Fibroblast of skin of left biceps (primary cell): ENCODE results near the gene DLGAP3.

ENCODE experiments used
- DNase-seq, 2 experiments: peaks; one replicate each; pipeline ENCODE4 v3.0.0-alpha.2; 2013; ENCODE audit warnings: low read depth in 2 of 2

DLGAP3 gene

GRCh38 chr1:34929853-34930701 lies 627 bp upstream of the DLGAP3 start:
- DNase-seq, result no peak

DNA sequence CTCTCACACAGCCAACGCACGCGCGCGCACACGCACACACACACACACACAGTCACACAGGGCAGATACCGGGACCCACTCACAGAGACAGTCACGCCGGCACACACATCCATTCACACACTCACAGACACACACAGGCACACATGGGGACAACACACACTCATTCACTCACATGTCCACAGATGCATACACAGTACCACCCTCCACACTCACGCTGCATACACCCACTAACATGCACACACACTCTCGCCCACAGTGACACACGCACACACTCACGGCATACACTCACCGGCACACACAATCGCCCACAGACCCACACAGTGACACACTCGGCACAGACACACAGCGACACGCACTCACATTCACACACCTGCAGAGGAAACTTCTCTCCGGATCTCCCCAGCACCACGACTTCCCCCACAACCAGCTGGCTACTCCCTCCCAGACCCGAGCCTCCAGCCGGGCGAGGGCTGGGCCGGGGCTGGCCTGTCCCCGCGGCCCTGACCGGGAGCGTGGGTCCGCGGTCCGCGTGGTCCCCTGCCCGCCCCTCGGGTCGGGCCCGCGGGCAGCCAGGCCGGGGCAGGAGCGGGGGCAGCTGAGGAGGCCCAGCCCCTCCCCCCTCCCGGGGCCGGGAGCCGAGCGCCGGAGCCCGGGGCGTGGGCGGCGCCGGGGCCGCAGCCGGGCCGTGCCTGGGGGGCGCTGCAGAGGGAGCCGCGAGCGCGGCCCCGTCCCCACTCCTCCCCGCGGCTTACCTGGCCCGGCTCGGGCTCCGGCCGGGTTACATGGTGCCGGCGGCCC lies 552 bp downstream of the DLGAP3 start:
- DNase-seq, result no peak

DNA sequence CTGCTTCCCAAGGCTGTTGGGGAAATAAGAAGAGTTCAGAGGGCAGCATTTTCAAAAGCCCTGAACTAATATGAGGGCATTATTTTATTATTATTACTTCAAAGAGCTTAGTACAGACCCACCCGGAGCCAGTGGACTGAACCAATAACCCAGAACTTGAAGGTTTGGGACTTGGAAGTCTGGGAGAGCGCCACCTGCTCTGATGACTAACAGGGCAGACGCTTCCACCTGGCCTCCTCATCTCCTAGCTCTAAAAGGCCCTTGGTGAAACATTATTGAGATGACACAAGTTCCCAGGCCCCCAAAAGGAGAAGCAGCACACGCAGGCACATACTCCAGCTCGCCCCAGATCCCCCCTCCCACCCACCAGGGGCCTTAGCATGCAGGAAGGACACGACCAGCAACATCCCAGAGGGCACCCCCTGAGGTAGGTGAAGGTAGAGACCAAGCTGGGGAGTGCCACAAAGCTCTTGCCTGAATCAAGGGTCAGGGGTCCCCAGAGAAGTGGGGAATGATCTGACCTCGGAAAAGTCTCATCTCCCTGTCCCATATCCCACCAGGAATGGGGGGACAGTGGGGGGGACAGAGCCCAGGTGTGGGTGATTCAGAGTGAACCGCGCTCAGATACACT lies 1.3 kb downstream of the DLGAP3 start:
- DNase-seq, result no peak

DNA sequence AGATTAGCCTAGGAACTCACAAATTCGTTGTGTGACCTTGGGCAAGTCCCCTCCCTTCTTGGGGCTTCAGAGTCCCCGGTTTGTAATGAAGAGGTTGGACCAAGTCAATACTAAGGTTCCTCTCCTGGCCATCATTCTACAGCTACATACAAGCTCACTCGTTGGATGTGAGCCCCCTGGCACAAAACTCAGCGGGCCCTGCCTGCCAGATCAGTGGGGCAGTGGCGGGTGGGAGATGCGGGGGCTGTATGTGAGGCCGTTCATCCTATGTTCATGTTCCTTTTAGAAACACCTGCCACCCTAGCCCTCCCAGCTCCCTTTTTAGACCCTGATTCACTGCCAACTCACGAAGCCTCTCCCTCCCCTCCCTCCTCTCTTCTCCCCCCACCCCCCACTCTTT lies 2.1 kb downstream of the DLGAP3 start:
- DNase-seq, result no peak

GRCh38 chr1:34926894-34927293 lies 2.6 kb downstream of the DLGAP3 start:
- DNase-seq, result no peak

DNA sequence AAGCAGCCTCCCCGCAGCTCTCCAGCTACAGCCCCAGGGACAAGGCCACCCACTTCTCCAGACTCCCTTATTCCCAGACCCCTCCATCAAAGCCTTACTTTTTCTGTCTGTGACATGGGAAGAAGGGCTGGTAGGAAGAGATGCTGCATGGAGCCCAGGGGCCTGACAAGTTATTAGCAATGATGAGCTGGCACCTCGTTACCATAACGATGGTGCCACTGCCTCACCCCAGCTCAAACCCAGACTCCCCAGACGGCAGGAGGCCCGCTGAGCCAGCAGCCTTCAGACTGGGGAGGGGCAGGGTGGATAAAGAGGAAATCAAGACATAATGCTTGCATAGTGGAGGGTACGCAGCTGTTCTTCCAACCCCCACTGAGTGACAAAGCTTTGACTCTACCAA lies 3.3 kb downstream of the DLGAP3 start:
- no peak for DNase-seq

- DNase-seq, result no peak
Observed at GRCh38 chr1:34925730-34926129, 3.7 kb downstream of the DLGAP3 start.

- DNase-seq, result peak; percentile 17 to 20
Observed at GRCh38 chr1:34924759-34925555, 4.5 kb downstream of the DLGAP3 start.

DNA sequence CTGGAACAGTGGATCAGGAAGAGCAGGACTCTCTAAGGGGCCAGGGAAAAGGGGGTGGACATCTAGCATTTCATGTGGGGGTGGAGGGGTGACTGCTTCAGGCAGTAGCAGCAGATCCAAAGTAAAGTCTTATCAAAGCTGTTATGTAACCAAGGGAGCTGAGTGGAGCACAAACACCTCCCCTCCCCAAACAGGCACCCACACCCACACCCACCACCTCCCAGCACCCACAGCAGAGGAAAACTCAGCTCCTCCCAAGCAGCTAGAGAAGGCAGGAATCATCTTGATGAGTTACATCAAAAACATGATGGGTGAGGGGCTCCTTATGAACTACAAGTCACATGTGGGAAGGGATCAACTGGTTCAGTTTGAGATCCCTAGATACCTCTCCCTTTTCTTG lies 6.0 kb downstream of the DLGAP3 start:
- no peak for DNase-seq

GRCh38 chr1:34918977-34919561 lies 10.4 kb downstream of the DLGAP3 start:
- no peak for DNase-seq

GRCh38 chr1:34918386-34918976 lies 11.0 kb downstream of the DLGAP3 start:
- no peak for DNase-seq

DNA sequence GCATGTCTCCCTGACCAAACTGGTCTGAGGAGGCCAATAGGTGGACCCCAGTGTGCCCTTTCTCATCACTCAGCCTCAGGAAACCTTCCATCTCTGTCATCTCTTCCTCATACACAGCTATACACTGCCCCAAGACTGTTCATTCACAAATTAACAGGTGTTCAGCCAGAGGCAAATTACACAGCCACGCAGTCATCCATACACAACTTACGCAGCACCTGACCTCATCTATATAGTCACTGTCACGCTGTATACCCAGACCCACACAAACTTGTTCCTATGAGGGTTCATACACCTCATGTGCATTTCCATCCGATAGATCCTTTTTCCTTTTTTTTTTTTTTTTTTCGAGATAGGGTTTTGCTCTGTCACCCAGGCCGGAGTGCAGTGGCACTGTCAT lies 12.4 kb downstream of the DLGAP3 start:
- no peak for DNase-seq

DNA sequence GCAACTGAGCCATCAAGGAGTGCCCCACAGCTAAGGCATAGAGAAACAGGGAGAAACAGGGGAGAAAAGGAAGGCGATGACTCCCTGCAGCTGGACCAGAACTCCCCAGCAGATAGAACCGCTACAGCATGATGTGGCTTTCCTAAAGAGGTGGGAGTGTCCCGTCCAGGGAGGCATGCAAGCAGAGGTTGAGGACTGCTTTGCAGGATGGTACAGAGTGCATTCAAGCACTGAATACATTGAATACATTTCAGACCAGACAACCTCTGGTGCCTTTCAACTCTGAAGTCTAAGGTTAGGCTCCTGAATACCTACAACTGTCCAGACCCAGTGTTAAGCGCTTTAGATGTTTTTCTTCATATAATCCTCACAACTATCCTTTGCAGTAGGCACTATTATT lies 13.3 kb downstream of the DLGAP3 start:
- no peak for DNase-seq

- no peak for DNase-seq
Observed at GRCh38 chr1:34915521-34915920, 13.9 kb downstream of the DLGAP3 start.

GRCh38 chr1:34914958-34915357 lies 14.5 kb downstream of the DLGAP3 start:
- no peak for DNase-seq

DNA sequence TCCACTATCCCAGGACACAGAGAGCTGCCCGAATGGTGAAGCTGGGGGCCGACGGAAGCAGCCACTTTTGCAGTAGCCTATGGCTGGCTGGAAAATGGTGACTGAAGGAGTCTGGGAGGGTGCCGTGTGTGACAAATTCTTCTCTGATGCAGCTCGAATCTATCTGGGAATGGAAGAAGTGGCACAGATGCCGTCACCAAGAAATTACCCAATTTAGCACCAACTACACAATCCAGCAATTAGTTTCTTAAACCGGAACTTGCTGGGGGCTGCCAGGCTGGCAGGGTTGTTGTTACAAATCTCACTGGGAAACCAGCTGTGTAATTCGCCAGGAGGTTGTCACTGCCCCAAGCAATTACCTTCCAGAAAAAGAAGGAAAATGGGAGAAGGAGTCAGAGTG lies 18.0 kb downstream of the DLGAP3 start:
- no peak for DNase-seq

GRCh38 chr1:34910425-34910824 lies 19.0 kb downstream of the DLGAP3 start:
- no peak for DNase-seq

GRCh38 chr1:34908369-34908768 lies 21.1 kb downstream of the DLGAP3 start:
- DNase-seq, result no peak

DNA sequence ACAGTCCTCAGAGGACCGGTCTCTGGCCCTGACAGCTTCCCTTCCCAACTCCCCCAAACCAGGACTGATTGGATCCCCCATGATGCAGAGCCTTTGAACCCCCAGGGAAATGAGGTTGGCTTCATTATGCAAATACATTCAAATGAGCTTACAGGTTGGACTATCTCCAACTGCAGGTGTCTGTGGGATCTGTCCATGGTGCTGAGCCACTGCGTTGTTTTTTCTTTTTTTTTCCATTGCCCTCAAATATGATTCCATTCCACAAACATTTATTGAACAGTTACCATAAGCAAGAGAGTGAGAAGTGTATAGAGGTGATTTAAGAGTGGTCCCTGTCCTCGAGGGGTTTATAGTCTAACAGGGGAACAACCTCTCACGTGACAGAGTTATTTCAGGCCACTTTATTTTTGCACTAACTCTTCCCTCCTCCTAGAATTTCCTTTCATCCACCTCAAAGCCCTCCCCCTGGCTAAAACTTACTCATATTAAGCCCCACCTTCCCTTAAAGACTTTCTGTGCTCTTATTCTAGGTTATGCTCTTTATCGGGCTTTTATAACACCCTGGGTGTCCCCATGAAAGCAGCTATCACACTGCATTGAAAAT lies 21.9 kb downstream of the DLGAP3 start:
- DNase-seq, result no peak

DNA sequence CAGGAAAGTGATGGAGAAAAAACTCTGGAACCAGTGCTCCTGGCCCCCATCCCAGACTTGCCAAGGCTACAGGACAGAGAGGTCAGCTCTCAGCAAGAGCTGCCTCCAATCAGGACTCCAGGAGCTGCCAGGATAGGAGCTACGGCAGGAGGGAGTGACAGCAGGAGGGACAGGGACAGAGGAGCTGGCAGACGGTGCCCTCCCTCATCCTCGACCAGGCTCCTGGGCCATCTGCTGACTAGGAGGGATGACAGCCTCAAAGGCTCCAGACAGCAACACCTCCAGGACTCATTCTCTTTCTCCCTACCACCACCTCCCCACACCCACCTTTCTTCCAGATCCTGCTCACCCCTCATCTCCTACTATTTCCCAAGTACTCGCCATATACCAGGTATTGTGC lies 22.7 kb downstream of the DLGAP3 start:
- no peak for DNase-seq

DNA sequence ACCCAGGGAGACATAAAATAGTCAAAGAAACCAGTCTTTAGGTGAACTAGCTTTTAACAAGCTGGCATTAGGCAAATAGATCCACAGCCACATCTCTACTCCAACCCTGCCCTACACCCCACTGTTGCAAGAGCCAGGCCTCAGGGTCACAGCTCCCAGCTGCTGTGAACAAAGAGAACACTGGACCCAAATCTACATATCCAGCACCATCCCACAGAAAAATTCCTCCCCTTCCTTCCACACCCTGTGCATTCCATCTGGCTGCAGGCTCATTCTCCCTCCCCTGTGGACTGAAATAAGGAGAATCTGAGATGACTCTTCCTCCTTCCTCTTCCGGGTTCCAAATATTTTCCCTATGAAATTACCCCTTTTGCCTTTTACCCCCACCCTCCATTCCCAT lies 23.2 kb downstream of the DLGAP3 start:
- DNase-seq, result no peak
